ENCODE data around the gene ING5.

The ING5 gene

DNA sequence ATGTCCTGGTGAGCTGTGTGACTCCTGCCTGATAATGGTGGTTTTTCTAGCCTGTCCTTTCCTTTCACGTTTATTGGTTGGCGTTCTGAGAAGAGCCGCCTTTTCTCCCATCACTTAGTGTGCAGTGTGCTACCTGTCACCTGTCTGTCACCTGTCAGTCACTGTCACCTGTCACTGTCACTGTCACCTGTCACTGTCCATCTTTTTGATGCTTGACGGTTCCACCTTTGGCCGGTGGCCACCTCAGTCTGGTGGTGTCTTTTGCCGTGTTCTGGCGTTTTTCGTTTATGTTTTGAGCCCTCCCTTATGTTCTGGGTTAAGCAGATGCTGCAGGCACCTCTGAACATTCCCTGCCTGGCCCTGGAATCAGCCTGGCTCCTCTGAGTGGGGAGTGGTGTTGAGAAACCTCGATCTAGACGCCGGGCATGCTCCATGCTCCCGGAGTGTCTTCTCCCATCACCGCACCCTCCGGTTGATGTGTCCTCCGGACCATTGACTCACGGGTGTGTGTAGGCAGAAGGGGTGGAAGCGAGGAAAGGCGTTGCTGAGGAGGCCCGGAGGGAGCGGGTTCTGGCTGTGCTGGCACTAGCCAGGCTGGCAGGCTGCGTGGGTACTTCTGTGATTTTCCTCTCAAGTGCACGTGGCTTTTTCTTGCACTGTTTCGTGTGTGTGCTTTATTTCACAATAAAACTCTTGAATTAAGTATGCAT is 36.0 kb upstream of the ING5 start:
- H3K4me2 ChIP-seq (ENCODE audit: low read length): no peak overlapping the region
- H3K4me3 ChIP-seq (ENCODE audit: low read length): no peak overlapping the region
- H3K9ac ChIP-seq (ENCODE audit: low read length): no peak overlapping the region
- H4K20me1 ChIP-seq (ENCODE audit: insufficient read depth, low read length): no peaks in the 10 kb centered on the region
- H3K36me3 ChIP-seq (replicated peaks; ENCODE audit: low read depth, low read length): no peaks in the 10 kb centered on the region
- TF ChIP-seq EZH2phosphoT487 (IDR thresholded peaks at IDR 0.05; ENCODE audit: low read depth) (no peak), CTCF (IDR thresholded peaks at IDR 0.05; ENCODE audit: low read depth, low read length) (no peak)
- H3K27ac ChIP-seq (ENCODE audit: low read length): no peak overlapping the region
- H3K27me3 ChIP-seq (ENCODE audit: low read depth, low read length): no peaks in the 10 kb centered on the region
- H3K4me1 ChIP-seq (ENCODE audit: low read length): no peaks in the 10 kb centered on the region
- no peaks in the 10 kb centered on the region for H3K79me2 ChIP-seq (ENCODE audit: low read length)
- H2AFZ ChIP-seq (ENCODE audit: low read depth, low read length): no peak overlapping the region
- H3K9me3 ChIP-seq (ENCODE audit: insufficient read depth, low read length): no peaks in the 10 kb centered on the region

DNA sequence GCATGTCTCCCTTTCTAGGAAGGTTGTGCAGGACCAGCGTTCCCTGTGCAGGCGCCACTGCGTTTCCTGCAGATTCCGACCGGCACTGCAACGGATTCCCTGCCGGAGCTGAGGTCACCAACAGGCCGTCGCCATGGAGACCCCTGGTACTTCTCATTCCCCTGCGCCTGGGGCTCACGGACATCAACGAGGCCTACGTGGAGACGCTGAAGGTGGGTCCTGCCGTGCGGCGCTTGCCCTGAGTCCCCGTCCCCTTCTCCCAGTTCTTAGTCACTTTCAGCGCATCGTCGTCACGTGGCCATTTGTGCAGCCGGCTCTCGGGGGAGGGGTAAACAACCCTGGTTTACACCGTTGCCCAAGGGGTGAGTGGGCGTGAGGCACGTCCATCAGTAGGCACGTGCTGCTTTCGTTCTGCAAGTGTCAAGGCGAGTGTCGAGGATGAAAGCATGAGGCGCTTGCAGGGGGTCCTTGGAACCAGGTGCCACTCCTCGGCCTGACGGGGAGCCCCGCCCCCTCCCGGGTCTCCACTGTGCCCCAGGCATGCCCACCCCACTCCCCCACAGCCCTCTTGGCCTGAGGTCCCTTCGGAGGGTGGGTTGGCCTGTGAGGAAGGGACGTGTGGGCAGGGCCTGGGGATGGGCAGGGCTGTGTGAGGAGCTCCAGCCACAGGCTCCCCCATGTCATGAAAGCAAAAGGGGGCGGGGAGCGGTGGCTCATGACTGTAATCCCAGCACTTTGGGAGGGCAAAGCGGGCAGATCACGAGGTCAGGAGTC is 35.0 kb upstream of the ING5 start:
- no peak overlapping the region for H2AFZ ChIP-seq (ENCODE audit: low read depth, low read length)
- H3K27me3 ChIP-seq (ENCODE audit: low read depth, low read length): no peaks in the 10 kb centered on the region
- H3K9ac ChIP-seq (ENCODE audit: low read length): no peak overlapping the region
- H3K79me2 ChIP-seq (ENCODE audit: low read length): no peaks in the 10 kb centered on the region
- H3K4me1 ChIP-seq (ENCODE audit: low read length): no peaks in the 10 kb centered on the region
- H3K27ac ChIP-seq (ENCODE audit: low read length): no peak overlapping the region
- H3K4me2 ChIP-seq (ENCODE audit: low read length): no peak overlapping the region
- TF ChIP-seq CTCF (IDR thresholded peaks at IDR 0.05; ENCODE audit: low read depth, low read length) (no peak), EZH2phosphoT487 (IDR thresholded peaks at IDR 0.05; ENCODE audit: low read depth) (no peak)
- H3K4me3 ChIP-seq (ENCODE audit: low read length): no peak overlapping the region
- H3K9me3 ChIP-seq (ENCODE audit: insufficient read depth, low read length): no peaks in the 10 kb centered on the region
- no peaks in the 10 kb centered on the region for H3K36me3 ChIP-seq (replicated peaks; ENCODE audit: low read depth, low read length)
- H4K20me1 ChIP-seq (ENCODE audit: insufficient read depth, low read length): no peaks in the 10 kb centered on the region

GRCh38 chr2:241668354-241668753 is 33.5 kb upstream of the ING5 start:
- Histone ChIP-seq H3K4me1 (ENCODE audit: low read length) (no peaks in the 10 kb centered on the region), H3K27ac (ENCODE audit: low read length) (no peak overlapping the region), H3K36me3 (replicated peaks; ENCODE audit: low read depth, low read length) (no peaks in the 10 kb centered on the region)

More at GRCh38 chr2:241668354-241668753, 33.5 kb upstream of the ING5 start:
- Histone ChIP-seq H4K20me1 (ENCODE audit: insufficient read depth, low read length) (no peaks in the 10 kb centered on the region), H3K9ac (ENCODE audit: low read length) (no peak overlapping the region), H3K9me3 (ENCODE audit: insufficient read depth, low read length) (no peaks in the 10 kb centered on the region), H3K4me2 (ENCODE audit: low read length) (no peak overlapping the region), H3K4me3 (ENCODE audit: low read length) (no peak overlapping the region), H2AFZ (ENCODE audit: low read depth, low read length) (no peak overlapping the region), H3K27me3 (ENCODE audit: low read depth, low read length) (no peaks in the 10 kb centered on the region), H3K79me2 (ENCODE audit: low read length) (no peaks in the 10 kb centered on the region)
- no peak for TF ChIP-seq EZH2phosphoT487 (IDR thresholded peaks at IDR 0.05; ENCODE audit: low read depth)
- no peak for TF ChIP-seq CTCF (IDR thresholded peaks at IDR 0.05; ENCODE audit: low read depth, low read length)

All from OCI-LY3 (cell line).